EL (cell line): ENCODE measurements around the gene UNC5CL.
A peak's percentile ranks its signal among the peaks of the same experiment; 100 is the strongest.

Experiments used
- DNase-seq: peaks from one replicate; pipeline ENCODE4 v3.0.0-alpha.2; 2016

UNC5CL gene

DNA sequence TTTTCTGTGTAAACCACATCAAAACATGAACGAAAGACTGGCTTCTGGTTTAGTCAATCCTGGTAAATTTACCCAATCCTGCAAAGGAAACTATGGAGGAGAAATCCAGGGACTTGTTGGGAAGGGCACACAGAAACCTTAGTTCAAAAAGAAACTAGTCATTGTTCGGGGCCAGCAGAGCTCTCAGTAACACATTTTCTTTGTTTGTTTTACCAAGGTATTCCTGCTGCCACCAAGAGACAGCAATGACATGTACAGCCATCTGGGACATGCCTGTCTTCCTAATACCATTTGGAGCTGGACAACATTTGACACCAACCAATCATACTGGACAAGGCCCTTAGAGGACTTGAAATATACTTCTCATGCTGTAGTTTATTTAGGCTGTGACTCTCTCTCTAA lies 24.9 kb upstream of the UNC5CL start:
- DNase-seq = no peak

DNA sequence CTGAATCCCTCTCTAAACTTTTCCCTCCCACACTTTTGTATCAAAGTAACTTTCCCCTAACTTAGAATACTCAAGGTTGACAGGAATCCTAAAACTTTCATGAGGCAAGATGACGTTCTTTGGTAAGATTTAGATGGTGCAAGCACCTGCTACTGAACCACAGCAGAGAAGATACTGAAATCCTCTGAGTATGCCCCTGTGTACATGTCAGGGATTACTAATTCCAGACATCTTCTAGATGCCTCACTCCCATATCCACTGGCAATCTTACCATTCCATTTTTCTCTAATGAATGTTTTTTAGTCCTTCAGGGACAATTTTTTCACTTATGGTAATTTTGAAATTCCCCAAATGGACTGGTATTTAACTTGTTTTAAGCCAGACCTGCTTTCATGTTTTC lies 23.0 kb upstream of the UNC5CL start:
- DNase-seq = no peak

DNA sequence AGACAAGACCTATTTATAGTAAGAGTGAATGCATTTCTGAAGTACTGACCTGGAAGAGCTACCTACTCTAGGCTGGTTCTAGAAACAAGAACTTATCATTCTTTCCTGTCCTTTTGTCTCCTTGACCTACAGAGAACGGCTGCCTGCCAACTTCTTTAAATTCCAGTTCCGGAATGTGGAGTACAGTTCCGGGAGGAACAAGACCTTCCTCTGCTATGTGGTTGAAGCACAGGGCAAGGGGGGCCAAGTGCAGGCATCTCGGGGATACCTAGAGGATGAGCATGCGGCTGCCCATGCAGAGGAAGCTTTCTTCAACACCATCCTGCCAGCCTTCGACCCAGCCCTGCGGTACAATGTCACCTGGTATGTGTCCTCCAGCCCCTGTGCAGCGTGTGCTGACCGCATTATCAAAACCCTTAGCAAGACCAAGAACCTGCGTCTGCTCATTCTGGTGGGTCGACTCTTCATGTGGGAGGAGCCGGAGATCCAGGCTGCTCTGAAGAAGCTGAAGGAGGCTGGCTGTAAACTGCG lies 22.2 kb upstream of the UNC5CL start:
- DNase-seq = no peak

DNA sequence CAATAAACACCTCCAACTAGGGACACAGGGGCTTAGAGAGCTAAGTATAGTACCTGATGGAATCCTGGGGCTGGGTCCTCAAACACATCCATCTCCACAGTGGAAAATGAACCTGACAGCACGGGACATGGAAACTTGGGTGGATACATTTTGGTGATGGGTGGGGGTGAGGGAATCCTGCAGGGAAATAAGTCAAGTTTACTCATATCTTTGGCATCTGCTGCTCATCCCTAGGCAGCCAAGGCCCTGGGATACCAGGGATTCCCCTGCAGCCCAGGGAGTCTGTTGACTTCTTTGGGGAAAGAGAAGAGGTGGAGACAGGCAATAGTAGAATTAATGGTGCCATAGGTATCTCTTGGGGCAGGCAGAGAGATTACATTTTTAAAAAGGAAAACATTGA lies 20.5 kb upstream of the UNC5CL start:
- DNase-seq = peak; percentile 74

DNA sequence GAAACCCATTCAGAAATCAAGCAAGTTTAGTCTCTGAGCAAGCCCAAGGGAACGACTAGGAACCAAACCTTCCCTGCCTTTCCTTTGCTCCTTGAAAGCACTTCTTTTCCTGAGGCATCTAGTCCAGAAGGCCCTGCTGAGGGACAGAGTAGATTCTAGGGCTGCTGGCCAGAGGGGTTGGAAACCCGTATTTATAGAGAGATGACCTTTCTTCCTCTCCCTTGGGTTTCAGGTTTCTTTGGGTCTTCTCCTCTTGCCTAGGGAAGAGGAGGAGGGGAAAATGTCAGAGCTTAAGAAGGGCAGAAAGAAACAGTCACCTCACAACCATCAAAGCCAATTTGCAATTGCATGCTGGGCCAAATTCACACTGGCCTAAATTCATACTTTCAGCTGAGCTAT lies 19.8 kb upstream of the UNC5CL start:
- no peak for DNase-seq

DNA sequence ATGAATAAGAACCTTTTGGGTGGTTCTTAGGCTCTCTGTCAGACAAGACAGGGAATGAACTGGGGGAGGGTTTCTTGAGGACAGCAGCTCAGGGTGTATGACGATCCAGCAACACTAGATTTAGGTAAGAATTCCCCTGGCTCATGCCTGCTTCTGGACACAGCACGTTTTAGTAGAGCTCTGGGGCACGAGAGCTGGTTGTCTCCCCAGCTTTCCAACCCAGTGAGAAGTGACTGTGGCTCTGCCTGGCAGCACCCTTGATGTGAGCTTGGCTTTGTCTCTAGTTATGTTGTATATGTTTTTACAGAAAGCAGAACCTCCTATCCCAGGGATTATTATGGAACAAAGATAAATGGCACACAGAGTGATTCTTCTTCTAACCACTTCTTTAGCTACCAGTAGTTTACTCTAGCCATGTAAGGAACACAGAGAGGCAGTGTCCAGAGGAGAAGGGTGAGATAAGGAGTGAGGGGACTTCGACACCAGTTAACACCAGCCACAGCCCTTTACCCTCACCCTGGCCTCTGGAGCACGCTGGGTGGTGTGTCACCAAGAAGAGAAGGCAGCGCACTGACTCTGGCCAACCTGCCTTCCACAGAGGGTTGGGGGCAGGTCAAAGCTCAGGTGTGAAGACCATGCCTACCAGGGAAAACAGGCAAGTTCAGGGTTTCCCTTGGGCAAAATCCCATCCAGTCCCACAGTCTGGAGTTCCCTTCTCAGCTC lies 17.9 kb upstream of the UNC5CL start:
- DNase-seq = no peak

DNA sequence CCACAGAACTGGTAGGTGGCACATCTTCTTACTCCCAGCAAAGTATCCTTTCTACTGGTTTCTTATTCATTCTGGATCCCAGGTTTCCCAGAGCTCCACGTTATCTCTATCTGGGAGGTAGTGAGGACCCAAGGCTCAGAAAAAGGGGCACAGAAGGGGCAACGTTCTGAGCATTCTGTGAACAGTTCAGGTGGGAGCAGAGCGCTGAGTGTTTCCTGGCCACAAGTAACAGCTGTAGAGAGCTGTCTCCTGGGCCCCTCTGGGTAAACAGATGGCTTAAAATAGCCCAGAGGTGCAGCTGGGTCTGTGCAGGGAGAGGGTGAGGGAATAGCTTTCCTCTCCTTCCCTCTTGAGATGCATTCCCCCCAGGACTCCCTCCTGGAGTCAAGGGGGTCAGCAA lies 16.1 kb upstream of the UNC5CL start:
- no peak for DNase-seq

DNA sequence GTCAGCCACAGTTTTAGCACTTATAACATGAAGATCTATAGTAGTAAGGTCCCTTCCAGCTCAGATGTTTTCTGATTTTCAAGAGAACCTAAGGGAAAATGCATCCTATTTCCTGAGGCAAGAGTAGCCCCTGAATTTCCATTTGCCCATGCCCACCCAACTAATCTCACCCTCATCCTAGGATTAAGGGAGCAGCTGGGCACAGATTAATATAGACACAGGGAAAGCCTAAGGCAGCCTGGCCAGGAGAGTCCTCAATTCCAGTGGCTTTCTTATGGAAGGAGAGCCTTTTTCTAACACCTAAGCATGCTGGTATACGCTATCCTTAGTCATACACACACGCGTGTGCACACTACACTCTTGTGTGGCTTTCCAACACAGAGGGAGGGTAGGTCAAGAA lies 15.5 kb upstream of the UNC5CL start:
- no peak for DNase-seq

DNA sequence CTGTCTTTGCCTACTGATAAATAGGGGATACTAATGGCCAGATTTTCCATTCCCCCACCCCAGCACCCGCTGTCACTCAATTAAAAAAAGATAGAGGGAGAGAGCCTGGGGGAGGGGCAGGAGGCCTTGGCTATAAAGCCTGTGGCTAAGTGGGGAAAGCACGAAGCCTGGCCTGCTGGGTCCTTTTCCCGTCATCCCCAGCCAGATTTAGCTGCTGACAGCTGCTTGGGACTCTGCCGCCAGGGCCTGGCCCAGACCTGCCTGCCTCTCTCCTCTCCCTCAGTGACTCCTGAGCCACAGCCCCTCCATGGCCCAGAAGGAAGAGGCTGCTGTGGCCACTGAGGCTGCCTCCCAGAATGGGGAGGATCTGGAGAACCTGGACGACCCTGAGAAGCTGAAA lies 14.0 kb upstream of the UNC5CL start, which contains the start of gene APOBEC2:
Gene APOBEC2, plus strand, starts transcription at position 162 of the 400 bp plus-strand sequence. Its CDS starts 146 bp downstream, at position 308.
- no peak for DNase-seq

DNA sequence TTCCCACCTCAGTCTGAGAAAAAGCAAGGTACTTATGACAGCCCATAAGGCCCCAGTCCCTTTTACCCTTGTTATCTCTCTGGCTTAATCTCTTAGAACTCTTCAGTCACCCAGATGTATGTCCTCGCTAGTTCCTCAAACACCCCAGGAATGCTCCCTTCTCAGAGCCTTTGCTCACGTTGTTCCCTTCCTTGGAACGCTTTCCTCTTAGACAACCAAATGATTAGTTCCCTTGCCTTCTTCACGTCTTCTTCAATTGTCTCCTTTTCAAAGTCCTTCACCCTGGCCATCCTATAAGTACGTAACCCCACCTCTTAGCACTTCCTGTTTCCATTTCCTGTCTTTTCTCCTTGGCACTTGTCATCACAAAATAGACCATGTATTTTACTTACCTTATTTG lies 12.9 kb upstream of the UNC5CL start:
- DNase-seq = no peak

DNA sequence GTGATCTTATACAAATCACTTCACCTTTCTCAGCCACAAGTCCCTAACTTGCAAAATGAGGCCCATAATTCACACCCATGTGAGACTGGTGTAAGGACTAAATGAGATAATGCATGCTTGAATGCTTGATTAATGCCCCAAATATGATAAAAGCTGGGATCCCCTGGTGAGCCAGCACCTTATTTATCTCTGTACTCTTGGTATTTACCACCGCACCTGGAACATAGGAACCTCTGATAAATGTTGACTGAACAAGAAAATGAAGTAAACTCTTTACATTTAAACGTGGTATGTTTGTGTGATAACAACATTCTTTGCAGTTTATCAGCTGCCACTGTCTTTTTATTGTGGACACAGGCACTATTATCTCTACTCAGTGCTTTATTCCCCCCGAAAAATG lies 11.5 kb upstream of the UNC5CL start:
- DNase-seq = no peak

DNA sequence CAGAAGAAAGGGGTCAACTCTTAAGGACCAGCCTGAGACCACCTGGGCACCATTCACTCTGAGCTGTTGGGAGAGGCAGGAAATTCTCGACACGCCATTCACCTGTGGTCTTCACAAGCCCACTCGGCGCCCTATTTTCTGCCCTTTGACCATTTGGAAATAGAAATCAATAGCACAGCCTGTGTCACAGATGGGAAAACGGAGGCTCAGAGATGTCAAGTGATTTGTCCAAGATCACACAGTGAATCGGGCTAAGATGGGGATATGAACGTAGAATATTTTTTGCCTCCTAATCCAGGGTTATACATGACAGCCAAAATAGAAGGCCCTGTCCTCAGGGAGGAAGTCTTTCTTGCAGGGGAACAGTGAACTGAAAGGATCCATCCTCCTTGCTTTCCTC lies 10.9 kb upstream of the UNC5CL start:
- no peak for DNase-seq

DNA sequence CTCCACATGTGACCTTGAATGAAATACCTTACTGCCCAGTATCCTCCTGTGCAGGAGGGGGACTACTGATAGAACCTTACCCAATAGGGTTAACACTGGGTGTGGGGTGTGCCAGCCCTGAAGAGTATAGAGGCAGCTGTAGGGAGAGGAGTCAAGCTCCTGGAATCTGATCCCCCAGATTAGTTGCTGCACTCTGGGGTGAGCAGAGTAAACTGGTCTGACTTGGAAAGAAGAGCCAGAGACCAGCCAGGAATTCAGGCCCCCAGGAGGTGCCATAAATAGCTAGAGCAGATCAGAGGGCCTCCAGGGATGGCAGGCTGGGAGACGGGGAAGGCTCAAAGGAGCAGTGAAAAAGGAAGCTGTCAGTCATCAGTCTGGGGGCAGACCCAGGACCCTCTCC lies 10.5 kb upstream of the UNC5CL start:
- peak; percentile 35 for DNase-seq

DNA sequence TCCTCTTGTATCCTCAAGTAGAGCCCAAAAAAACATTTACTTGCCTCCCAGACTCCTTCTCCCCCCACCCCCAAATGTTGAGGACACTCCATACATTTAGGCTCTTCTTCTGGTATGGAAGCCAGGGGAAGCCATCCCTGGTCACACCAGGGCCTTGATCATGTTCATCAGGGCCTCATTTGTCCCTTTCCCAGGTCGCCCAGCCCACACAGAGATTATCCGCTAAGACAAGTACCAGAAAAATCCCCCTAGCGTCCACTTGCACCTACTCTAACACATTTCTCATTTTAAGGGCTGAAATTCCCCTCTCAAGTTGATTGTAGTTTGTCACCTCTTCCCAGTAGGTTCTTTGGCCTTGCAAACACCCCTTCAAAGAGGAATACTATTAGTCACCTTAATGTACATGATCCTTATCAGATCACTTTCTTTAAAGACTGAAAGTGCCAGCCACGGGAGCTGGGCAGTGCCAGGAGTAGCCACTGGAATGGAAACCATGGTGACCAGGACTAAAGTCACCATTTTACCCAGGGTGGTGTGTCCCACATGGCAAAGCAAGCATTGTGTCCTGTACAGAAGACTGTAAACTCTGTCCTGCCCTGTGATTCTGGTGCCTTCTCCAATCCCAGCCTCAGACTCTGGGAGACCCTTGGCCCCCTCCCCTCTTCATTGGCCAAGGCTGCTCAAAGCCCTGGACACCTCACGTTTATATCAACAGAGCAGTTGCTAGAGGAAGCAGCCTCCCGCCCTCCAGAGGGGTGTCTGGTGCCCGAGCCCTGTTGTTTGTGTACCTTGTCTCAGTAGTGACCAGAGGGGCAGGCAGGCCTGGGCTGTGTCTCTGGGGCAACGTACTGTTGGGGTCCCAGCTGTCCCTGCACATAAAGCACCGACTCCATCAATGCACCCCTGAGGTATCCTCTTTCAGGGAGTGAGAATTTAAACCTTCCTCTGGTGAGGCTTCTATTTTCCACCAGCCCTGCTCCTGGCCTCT lies 9.0 kb upstream of the UNC5CL start:
- DNase-seq = no peak

DNA sequence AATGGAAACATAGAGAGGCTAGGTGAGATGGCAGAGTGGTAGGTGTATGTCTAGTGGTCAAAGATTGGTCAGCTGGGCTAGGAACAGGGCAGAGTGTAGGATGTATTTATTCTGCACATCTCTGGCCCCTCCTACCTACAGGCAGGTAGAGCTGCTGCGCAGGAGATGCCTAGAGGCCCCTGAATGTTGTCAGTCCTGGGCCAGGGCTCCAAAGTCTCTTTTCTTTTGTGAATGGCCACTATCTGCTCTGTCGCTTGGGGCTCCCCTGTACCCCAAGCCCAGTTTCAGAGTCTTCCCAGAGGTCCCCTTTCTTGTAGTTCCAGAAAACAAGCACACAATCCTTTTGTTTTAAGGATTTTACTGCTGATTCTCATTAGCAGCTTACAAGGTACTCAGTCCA lies 8.3 kb upstream of the UNC5CL start:
- DNase-seq = no peak

DNA sequence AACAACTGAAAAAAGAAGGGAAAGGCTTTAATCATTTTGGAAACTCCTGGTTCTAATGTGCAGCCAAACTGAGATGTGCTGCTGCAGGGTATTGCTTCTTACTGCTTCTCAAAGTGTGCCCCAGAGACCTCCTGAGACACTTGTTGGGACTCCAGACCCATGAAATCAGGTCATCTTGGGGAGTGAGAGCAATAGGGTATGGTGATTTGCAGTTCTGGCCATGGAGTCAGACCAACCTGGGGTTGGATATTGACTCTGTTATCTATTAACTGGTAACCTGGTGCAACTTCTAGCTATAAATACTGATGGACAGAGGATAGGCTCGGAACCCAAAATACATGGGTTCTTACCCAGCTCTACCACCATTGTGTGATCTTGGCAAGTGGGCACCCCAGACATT lies 7.1 kb upstream of the UNC5CL start:
- no peak for DNase-seq

DNA sequence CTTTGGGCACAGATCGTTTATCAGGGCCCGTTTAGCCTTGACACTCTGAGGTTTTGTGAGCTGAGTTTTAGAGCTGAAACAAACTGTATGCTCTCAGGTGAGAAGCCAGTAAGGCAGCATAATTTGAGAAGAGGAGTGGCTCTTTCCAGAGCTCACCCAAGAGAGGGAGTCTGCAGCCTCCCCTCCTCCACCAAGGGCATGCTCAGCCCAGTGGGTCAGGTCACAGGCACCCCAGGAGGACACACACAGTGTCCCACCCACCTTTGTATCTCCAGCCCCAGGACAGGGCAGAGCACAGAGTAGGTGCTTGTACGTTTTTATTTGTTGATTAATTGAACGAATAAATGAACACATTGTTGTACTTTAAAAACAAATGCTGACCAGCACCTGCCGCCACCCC lies 6.6 kb upstream of the UNC5CL start:
- no peak for DNase-seq

DNA sequence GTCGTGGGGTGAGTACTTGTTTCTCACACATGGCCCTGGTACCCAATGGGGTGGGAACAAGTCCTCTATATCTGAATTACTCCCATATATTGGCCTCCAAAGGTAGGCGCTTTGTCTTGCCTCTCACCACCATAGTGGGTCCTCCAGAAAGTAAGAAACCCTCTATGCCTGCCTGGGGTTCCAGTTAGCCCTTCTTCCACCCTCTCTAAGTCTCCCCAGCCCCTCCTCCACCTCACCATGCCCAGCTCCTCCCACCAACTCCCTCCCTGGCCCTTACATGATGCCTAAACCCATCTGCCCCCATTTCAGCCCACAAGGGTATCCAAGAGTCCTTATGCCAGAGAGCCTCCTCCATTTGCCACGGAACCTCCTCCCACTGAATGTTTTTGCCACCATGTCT lies 4.1 kb upstream of the UNC5CL start:
- no peak for DNase-seq

DNA sequence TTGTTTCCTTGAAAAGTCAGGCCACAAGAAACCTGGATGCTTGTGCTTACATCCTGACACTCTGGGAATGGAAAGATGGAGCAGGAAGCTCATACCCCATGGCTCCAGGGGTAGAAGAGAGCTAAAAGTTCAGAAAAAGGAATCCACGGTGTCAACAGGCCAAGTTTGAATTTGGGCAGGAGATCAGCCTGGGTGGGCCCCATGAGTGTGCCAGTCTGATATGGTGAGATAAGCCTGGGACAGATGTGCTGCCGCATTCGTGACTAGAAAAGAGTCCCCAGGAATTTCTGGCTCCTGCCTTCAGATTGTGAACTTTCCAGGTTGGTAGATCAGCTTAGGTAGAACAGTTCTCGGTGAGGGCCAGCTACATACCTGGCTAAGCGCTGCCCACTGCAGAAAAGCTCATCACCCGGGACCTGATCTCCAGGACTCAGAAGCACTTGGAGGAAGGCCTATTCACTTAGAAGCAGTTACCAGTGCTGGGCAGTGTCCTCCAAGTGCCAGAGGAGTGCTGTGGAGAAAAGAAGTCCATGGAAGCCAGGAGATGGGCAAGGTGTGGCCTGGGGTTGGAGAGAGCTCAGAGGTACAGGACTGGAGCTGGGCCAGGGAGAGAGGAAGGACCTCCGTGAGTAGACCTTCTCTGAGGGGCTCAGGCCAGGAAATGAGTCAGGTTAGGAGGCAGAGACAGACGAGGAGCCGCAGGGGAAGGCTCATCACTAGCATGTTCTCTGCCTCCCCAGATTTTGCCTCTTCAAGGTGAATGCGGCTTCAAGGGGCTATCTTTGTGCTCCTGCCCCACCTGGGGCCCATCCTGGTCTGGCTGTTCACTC lies 3.4 kb upstream of the UNC5CL start, which contains the start of gene TSPO2:
Gene TSPO2, plus strand, starts transcription at position 242 of the 830 bp plus-strand sequence. Its CDS starts 519 bp downstream, at position 761.
- peak; percentile 23 for DNase-seq

DNA sequence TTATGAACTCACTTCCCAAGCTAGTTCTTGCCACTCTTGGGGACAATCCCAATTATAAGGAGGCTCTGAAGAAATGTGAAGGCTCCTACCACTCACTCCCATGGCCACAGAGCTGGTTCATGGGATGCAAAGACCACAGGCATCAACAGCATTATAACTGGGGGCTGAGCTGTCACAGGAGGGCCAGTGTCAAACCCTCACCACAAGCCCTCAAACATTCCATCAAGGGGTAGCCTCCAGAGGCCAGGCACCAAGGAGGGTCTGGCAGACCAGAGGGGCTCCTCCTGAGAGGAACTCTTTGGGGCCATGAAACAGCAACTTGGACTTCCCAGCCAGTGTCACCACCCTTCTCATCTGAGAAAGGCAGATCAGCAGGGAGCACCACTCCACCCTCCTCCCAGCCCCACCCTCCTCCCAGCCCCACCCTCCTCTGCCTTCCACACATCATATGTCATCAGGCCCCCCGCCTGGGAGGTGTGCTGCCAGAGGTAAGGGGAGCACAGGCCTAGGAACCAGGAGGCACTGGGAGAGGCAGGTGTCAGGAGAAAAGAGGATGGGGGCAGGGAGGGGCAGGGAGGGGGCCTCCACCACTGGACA lies 2.0 kb upstream of the UNC5CL start:
- no peak for DNase-seq

DNA sequence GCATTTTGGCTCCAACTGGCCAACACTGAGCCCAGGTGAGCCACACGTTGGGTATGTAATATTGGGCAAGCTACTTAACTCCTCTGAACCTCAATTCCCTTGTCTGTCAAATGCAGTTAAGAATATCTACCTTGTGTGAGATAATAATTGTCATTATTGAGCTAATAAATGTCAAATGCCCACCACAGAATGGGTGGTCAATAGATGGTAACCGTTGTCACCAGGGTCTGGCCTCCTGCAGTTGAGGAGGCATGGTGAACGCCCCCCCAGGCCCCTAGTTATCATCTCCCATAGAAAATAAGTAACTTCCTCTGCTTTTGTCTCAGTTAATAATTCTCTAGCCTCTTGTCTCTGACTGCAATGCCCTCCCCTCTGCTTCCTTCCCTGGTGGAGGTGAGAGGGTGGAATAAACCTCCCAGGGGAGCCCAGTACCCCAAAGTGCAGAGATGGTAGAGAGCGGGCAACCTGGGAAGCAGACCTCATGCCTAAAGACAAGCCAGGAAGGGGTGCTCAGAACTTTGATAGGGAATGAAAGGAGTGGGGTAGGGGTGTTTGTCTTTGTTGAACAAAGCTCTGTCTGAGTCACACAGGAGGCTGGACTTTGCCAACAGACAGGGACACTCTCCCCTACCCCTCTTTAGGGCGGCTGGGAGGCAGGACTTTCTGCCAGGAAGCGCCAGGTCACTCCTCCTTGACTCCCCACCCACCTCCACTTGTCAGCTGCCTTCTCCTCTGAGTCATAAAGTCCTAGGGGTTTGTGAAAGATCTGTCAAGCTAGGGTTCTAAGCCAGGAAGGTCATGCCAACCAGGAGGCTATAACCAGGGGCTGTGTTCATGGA lies 1.3 kb upstream of the UNC5CL start:
- DNase-seq = peak; percentile 53
